Activated gamma-delta T cell (primary cell): ENCODE data around the gene KIF1B.
"Not testable (repeated sequence)": the region's sequence is repeated elsewhere in the genome, so short reads cannot be mapped to it uniquely, and the experiment has no call there.

Experiments used
- DNase-seq: peaks from one replicate; lab custom pipeline; 2025; lab: John Stamatoyannopoulos, UW

Gene KIF1B

DNA sequence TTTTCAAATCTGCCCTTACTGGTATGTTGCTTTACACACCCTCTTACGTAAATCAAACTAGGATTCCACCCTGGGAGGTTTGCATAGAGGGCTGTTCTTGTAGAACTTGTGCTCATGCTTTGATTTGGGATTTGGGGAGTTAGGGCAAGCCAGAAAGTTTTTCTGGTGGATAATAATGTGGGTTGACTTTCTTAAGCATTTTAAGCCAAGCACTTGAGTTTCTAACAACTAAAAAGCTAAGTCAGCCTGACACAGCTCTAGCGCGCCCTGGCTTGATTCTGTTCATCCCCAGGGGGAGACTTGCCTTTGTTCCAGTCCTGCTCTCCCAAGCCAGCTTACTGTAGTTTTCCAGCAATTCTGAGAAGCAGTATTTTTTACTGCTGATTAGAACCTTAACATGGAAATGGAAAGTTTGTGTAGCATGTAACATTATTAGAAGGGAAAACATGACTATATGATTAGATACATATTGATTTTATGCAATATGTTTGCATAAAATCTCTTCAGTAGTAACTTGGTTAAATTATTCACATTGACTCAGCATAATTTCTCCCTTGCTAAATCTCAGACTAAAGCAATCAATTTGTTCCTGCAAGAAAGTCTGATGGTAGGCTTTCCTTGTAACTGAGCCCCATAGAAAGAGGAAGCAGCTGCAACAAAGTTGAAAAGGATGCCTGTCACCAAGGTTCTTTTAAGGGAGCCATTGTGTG lies 177.5 kb downstream of the KIF1B start:
- no peak for DNase-seq

DNA sequence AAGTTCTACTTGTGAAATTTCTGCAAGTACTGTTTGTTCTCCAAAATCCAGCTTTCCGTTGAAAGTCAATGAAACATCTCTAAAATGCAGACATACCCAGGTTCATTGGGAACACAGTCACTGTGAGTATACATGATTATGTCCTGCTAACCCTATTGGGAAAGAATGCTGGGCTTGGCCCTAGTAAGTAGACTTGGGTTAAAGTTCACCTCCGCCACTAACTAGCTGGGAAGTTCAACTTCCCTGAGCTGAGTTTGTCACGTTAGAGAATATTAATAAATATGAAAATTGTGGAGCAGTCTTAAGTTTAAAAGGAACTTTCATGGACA lies 178.0 kb downstream of the KIF1B start:
- DNase-seq: no peak

DNA sequence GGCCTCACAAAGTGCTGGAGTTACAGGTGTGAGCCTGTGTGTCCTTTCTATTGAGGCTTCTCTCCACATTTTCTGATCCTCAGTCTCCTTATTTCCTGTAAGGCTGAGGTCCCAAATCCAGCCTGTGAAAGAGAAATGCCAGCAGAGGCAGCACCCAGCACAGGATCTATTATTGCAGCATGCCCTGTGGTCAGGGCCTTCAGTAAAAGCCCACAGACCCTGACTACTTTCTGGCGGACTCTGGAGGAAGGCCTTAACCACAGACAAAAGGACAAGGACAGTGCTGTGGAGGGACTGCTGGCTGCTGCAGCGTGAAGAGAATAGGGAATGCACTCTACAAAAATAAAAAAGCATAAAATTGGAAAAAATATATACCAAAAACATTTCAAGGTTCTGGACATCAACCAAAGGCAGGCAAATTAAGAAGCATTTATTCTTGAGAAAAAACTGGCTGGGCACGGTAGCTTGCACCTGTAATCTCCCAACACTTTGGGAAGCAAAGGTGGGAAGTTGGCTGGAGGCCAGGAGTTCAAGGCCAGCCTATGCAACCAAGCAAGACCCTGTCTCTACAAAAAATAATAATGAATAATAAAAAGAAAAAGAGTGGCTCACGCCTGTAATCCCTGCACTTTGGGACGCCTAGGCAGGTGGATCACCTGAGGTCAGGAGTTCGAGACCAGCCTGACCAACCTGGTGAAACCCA lies 179.1 kb downstream of the KIF1B start:
- no peak for DNase-seq

DNA sequence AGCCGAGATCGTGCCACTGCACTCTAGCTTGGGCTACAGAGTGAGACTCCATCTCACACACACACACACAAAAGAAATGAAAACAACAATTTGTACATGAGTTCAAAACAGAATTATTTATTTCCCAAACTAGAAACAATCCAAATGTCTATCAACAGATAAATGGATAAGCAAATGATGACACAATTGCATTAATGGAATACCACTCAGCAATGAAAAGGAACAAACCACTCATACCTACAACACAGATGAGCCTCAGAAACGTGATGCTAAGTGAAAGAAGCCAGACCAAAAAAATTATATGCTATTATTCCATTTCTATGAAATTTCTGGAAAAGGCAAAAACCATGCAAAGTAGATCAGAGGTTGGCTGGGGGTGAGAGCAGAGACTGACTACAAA lies 186.5 kb downstream of the KIF1B start:
- no peak for DNase-seq

- DNase-seq: no peak
These were observed 187.9 kb downstream of the KIF1B start for GRCh38 chr1:10398278-10398733.

GRCh38 chr1:10398734-10399443 lies 188.5 kb downstream of the KIF1B start, which contains the start of gene PGD:
TSS of gene PGD (plus strand) at chr1:10399064. CDS start at chr1:10399118, 54 bp downstream.
- peak; percentile 94 for DNase-seq

DNA sequence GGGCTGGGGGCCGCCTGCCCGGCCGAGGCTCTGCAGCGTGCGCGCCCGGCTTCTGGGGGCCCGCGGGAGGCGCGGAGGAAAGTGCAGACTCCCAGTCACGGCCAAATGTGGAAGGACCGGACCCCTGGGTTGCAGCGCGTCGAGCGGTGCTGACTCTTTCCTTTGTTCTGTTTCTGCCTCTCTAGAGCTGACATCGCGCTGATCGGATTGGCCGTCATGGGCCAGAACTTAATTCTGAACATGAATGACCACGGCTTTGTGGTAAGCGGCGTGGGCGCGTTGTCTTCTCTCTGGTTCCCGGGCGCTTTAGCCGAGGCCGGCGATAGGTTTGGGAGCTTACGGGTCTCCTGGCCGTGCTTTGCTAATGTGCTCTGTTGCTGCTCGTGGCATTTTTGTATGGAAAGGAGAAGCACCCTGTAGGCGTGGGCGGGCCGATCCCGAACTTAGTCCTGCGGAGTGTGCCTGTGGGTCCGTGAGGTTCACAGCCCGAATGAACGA lies 189.1 kb downstream of the KIF1B start:
- DNase-seq: no peak

- no peak for DNase-seq
These were observed 189.6 kb downstream of the KIF1B start for GRCh38 chr1:10400013-10400412.

DNA sequence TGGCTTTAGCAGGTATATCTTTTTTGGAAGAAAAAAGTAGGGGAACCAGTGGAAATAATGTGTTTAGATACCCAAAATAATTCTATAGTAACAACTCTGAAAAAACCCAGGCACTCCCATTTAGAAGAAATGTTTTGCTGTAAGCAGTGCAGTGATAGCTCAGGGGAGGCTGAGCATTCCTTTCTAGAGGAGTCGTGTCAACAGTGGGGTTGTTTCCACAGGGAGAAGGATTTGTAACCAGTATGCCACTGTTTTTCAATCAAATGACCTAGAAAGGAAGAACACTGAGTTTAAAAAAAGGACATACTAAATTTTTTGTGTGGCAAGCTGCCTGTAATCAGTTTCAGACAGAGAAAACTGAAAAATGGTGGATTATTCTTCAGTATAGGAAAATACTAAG lies 190.9 kb downstream of the KIF1B start:
- DNase-seq: no peak

- no peak for DNase-seq
These were observed 192.4 kb downstream of the KIF1B start for GRCh38 chr1:10402729-10403274.

- DNase-seq: no peak
These were observed 196.8 kb downstream of the KIF1B start for GRCh38 chr1:10407201-10407600.

DNA sequence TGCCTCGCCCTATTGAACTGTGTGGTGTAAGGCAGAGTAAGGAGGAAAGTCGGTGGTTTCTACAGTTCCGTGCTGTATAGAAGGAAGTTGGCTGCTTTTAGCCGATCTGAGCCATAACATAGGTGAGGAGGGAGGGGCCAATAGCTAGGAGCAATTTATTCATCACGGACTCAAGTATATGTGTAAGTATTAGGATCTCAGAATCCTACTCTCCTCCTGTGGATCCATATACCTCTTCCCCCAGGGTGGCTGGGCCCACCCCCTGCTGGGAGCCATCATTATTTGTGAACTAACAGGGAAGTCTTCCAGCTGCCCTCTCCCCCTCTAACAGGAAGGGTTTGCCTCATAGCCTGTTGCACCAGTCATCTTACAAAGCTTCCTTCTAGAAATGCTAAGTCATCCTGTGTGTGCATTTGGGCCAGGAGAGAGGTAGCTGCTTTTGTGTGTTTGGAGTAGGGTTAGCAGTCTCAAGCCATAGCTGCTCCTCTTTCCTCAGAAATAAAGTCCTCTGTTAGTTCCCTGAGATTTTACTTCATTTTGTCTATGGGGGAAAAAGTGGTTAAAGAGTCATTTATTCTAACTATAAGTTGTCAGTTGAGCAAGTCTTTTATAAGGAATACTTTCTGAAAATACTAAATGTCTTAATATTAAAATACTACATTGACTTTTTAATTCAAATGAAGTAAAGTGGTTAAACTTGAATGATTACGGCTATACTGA lies 205.0 kb downstream of the KIF1B start:
- DNase-seq: no peak

DNA sequence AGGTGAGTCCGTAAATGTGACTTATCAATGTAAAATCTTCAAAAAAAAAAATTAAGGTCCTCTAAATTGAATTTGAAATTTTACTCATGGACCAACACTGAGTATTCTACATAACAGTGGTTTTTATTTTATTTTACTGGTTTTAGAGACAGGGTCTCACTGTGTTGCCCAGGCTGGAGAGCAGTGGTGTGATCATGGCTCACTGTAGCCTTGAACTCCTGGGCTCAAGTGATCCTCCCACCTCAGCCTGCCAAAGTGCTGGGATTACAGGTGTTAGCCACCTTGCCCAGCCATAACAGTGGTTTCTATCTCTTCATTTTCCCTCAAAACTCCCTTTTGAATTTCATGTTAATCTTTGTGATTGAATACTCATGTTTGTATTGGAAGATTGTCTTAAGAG lies 205.6 kb downstream of the KIF1B start:
- not testable (repeated sequence) for DNase-seq

- DNase-seq: not testable (repeated sequence)
These were observed 208.4 kb downstream of the KIF1B start for GRCh38 chr1:10418741-10419140.

DNA sequence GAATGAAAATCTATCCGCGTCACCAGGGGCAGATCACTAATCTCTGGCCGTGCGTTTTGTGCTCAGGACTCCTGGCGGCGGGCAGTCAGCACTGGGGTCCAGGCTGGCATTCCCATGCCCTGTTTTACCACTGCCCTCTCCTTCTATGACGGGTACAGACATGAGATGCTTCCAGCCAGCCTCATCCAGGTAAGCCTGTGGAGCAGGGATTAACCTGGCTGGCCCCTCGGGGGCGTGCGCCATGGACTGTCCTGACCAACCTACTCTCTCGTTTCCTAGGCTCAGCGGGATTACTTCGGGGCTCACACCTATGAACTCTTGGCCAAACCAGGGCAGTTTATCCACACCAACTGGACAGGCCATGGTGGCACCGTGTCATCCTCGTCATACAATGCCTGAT lies 209.0 kb downstream of the KIF1B start:
- no peak for DNase-seq

DNA sequence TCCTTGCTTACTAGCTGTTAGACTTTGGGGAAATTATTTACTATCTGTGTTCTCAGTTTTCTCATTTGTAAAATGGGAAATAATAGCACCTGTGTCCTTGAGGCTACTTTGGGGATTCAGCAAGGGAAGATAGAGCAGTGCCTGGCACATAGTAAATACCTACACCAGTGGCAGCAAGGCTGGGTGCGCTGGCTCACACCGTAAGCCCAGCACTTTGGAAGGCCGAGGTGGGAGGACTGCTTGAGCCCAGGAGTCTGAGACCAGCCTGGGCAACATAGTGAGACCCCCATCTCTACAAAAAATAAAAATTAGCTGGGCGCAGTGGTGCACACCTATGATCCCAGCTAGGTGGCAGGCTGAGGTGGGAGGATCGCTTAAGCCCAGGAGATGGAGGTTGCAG lies 211.3 kb downstream of the KIF1B start:
- DNase-seq: no peak

GRCh38 chr1:10424034-10424433 lies 213.7 kb downstream of the KIF1B start:
- no peak for DNase-seq

DNA sequence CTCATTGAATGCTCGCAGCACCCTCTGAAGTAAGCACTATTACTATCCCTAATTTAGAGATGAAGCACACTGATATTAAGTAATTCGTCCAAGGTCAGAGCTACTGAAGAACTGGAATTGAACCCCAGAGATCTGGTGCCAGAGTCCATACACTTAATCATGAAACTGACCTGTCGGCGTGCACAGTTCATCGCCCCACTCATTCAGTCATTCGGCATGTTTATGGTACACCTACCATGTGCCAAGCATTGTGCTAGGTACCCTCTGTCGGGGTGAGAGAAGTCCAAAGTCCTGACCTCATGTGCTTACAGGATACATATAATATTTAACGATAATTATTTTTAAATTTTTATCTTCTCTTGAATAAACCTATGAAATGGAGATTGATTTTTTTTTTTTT lies 214.3 kb downstream of the KIF1B start:
- no peak for DNase-seq

DNA sequence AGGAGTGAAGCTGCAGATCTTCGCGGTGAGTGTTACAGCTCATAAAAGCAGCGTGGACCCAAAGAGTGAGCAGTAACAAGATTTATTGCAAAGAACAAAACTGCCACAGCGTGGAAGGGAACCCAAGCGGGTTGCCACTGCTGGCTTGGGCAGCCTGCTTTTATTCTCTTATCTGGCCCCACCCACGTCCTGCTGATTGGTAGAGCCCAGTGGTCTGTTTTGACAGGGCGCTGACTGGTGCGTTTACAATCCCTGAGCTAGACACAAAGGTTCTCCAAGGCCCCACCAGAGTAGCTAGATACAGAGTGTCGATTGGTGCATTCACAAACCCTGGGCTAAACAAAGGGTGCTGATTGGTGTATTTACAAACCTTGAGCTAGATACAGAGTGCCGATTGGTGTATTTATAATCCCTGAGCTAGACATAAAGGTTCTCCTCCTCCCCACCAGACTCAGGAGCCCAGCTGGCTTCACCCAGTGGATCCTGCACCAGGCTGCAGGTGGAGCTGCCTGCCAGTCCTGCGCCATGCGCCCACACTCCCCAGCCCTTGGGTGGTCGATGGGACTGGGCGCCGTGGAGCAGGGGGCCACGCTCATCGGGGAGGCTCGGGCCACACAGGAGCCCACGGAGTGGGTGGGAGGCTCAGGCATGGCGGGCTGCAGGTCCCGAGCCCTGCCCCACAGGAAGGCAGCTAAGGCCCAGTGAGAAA lies 215.6 kb downstream of the KIF1B start:
- DNase-seq: not testable (repeated sequence)

- DNase-seq: not testable (repeated sequence)
These were observed 216.1 kb downstream of the KIF1B start for GRCh38 chr1:10426535-10426848.

DNA sequence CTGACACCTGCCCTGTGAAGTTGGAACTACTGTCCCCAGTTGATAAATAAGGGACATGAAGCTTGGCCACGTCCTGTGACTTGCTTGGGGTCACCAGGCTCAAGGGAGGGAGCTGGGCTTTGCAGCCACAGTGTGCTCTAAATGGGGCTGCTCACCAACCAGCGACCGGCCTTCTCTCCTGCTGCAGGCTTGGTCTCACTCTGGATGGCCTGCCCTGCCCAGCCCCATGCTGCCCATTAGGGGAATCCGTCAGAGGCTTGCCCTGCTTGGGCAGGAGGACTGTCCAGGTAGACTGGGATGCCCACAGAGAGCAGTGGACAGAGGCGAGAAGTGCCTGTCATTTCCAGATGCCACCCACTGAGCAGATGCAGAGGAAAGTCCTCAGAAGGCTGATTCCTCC lies 218.6 kb downstream of the KIF1B start:
- no peak for DNase-seq
